HEK293T (cell line): ENCODE measurements around the gene CCDC69.

Experiments used
- CTCF ChIA-PET: fragments of 350-600 bp; formaldehyde crosslinking; extraction: SDS; loops from one replicate; lab custom pipeline; 2021; ENCODE audit warnings: antibody characterized with exemption, inconsistent platforms; lab: Yijun Ruan, JAX
- POLR2A ChIA-PET: fragments of 350-600 bp; formaldehyde crosslinking; extraction: SDS; loops from one replicate; lab custom pipeline; 2020; ENCODE audit warnings: antibody characterized with exemption, inconsistent platforms; lab: Yijun Ruan, JAX
- DNase-seq: peaks from one replicate; pipeline ENCODE4 v3.0.0; 2012; ENCODE audit warnings: mixed read lengths; ENCODE audit errors: extremely low spot score
- ARNT ChIP-seq: fragments of 450-650 bp; IDR thresholded peaks from 2 replicates; pipeline ENCODE4 v1.6.1; 2017; ENCODE audit warnings: mild to moderate bottlenecking
- BHLHE40 ChIP-seq: fragments of 450-650 bp; IDR thresholded peaks from 2 replicates; pipeline ENCODE4 v1.6.1; 2016; ENCODE audit warnings: mild to moderate bottlenecking, moderate library complexity, borderline replicate concordance
- CTBP1 ChIP-seq: fragments of 450-650 bp; IDR thresholded peaks from 2 replicates; pipeline ENCODE4 v1.6.1; 2016; ENCODE audit warnings: borderline replicate concordance
- ELF4 ChIP-seq: fragments of 450-650 bp; IDR thresholded peaks from 2 replicates; pipeline ENCODE4 v1.6.1; 2017; ENCODE audit warnings: antibody characterized with exemption
- FOXA1 ChIP-seq: fragments of 450-650 bp; IDR thresholded peaks from 2 replicates; pipeline ENCODE4 v1.6.1; 2016; ENCODE audit warnings: mild to moderate bottlenecking
- FOXK2 ChIP-seq: fragments of 450-650 bp; IDR thresholded peaks from 2 replicates; pipeline ENCODE4 v1.6.1; 2016; ENCODE audit warnings: mild to moderate bottlenecking
- FOXM1 ChIP-seq: fragments of 450-650 bp; IDR thresholded peaks from 2 replicates; pipeline ENCODE4 v1.6.1; 2017; ENCODE audit warnings: mild to moderate bottlenecking, borderline replicate concordance
- HDGF ChIP-seq: fragments of 450-650 bp; IDR thresholded peaks from 2 replicates; pipeline ENCODE4 v1.6.1; 2017; ENCODE audit warnings: antibody characterized with exemption, borderline replicate concordance
- L3MBTL2 ChIP-seq: fragments of 450-650 bp; conservative IDR thresholded peaks from 2 replicates; pipeline ENCODE4 v1.6.1; 2016; ENCODE audit warnings: mild to moderate bottlenecking
- LEF1 ChIP-seq: fragments of 450-650 bp; IDR thresholded peaks from 2 replicates; pipeline ENCODE4 v1.6.1; 2017; ENCODE audit warnings: mild to moderate bottlenecking, borderline replicate concordance
- NFRKB ChIP-seq: fragments of 450-650 bp; IDR thresholded peaks from 2 replicates; pipeline ENCODE4 v1.6.1; 2016; ENCODE audit warnings: mild to moderate bottlenecking, moderate library complexity
- SP1 ChIP-seq: fragments of 450-650 bp; IDR thresholded peaks from 2 replicates; pipeline ENCODE4 v1.6.1; 2017
- SUZ12 ChIP-seq: fragments of 450-650 bp; IDR thresholded peaks from 2 replicates; pipeline ENCODE4 v1.6.1; 2016; ENCODE audit warnings: mild to moderate bottlenecking
- TARDBP ChIP-seq: fragments of 450-650 bp; IDR thresholded peaks from 2 replicates; pipeline ENCODE4 v1.6.1; 2016
- ZNF384 ChIP-seq: fragments of 450-650 bp; IDR thresholded peaks from 2 replicates; pipeline ENCODE4 v1.6.1; 2016
- TF ChIP-seq, protein P1 (sequence below): fragments of 450-650 bp; IDR thresholded peaks from 2 replicates; pipeline ENCODE4 v1.6.1; 2016

CCDC69 gene

DNA sequence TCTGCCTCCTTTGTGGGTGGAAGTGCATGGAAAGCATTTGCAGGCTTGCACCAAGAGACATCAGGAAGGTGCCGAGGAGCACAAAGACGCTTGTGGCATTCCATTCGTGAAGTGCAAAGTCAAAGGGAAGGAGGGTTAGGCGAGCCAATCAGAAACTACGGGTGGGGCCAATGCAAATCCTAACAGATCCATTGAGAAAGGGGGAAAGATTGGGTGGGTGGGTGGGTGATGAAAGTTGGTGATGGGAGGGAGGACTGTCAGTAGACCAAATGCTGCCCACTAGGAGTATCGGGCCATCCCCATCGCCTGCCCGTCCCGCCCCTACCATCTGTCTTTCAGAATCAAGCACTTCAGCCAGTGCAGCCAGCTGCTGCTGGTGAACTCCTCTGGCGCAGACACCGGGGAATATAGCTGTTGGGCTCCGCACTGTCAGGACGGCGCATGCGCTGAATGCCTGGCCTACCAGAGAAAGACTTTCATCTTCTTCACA lies 49.2 kb downstream of the CCDC69 start:
- TF ChIP-seq CTBP1 (no peak), ELF4 (no peak), ARNT (no peak), TARDBP (no peak), ZNF384 (no peak), FOXK2 (no peak), HDGF (no peak), BHLHE40 (no peak)
- TF ChIP-seq, protein P1, sequence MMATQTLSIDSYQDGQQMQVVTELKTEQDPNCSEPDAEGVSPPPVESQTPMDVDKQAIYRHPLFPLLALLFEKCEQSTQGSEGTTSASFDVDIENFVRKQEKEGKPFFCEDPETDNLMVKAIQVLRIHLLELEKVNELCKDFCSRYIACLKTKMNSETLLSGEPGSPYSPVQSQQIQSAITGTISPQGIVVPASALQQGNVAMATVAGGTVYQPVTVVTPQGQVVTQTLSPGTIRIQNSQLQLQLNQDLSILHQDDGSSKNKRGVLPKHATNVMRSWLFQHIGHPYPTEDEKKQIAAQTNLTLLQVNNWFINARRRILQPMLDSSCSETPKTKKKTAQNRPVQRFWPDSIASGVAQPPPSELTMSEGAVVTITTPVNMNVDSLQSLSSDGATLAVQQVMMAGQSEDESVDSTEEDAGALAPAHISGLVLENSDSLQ: no peak
- peak; percentile 3 for DNase-seq
- CTCF ChIA-PET: no interaction called here
- POLR2A ChIA-PET: no interaction called here

DNA sequence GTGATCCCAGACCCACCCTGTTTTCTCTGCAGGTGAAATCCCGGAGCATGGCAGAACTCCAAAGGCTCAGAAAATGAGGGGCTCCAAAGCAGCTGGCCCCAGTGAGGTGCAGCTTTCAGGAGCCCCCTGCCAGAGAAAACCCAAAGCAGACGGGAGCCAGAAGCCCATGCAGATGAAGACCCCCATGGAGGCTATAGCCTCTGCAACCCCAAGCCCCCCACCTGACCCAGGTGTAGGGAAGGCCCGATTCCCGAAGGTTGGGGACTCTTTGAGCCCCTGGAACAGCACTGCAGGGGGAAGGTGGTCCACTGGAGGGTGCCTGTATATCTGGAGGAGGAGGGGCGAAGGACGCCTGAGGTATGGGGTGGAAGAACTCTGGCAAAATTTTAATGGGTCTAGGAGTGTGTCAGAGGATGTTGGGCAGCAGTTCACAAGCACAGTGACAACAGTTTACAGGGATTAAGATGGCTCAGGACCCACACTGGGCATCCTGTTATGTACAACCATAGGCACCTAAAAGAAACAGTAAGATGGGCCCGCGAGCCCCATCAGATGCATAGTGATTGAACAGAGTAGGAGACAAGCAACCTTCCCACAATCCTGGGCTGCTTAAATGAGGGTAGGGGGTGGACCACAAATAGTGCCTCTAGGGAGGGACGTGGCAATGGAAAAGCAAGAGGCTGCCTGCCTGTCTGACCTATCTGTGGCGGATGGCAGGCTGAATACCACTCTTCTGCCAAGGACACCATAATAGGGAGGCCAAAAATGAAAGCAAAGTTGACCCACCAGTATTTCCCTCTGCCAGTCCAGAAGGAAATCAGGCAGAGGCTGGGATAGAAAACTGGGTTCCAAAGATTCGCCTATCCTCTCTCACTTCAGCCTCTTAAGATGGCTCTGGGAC lies 49.9 kb downstream of the CCDC69 start:
- no peak for DNase-seq
- TF ChIP-seq ZNF384: no peak
- TF ChIP-seq SP1: no peak
- no peak for TF ChIP-seq ELF4
- no peak for TF ChIP-seq TARDBP
- TF ChIP-seq SUZ12: no peak
- TF ChIP-seq, protein P1: no peak
- TF ChIP-seq FOXM1: no peak

DNA sequence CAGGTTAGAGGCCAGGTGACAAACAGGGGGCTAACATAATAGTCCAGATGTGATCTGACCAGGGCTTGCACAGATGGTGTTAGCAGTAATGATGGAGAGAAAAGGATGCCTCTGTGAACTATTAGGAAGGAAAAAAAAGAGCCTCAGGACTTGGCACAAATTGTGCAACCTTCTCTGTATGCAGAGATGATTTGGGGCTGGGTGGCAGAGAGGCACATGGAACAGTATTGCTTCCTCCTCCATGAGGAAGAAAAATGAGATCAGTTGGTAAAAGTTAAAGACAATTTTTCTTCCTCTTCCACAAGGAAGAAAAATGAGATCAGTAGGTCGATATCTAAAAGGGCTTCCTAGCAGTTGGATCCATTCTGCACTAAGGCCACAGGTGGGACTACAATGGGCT lies 52.4 kb downstream of the CCDC69 start:
- no peak for DNase-seq
- no peak for TF ChIP-seq LEF1
- no peak for TF ChIP-seq CTBP1
- no peak for TF ChIP-seq FOXM1
- TF ChIP-seq L3MBTL2: no peak
- TF ChIP-seq HDGF: no peak
- TF ChIP-seq ELF4: no peak
- TF ChIP-seq ZNF384: no peak
- TF ChIP-seq TARDBP: no peak
- no peak for TF ChIP-seq FOXA1
- no peak for TF ChIP-seq NFRKB
- TF ChIP-seq SP1: no peak
- TF ChIP-seq, protein P1: no peak
- TF ChIP-seq BHLHE40: no peak
- no peak for TF ChIP-seq FOXK2
- TF ChIP-seq ARNT: no peak
- TF ChIP-seq SUZ12: no peak
- ChIA-PET CTCF (no interaction called here), POLR2A (no interaction called here)

More for the DNA sequence above, 49.9 kb downstream of the CCDC69 start:
- ChIA-PET POLR2A (no interaction called here), CTCF (no interaction called here)

DNA sequence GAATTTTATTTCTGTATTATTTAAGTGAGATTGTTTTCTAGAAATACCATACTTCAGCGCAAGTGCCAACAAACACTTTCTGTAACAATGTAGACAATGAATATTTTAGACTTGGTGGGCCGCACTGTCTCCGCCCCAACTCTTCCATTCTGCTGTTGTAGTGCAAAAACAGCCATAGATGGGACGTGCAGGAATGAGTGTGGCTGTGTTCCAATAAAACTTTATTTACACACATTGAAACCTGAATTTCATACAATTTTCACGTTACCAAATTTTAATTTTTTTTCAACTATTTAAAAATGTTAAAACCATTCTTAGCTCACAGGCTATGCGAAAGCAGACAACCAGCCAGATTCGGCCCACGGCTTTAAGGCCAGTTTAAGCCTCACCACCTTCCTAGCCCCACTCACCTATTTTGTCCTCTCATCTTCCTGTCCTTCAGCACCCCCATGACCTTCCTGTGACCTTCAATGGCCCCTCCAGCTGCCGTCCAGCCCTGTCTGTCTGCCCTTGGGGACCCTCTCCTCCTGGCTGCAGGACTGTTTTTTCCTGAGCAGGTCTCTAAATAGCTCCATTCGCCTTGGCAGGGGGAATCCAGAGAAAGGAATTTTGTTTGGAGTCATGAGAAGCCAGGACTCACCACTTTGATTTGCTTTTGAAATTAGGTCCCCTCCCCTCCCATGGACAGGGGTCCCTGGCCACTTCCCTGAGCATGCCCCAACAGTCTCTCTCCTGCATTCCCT lies 55.1 kb downstream of the CCDC69 start:
- TF ChIP-seq SP1 (no peak), SUZ12 (no peak), TARDBP (no peak), ARNT (no peak), HDGF (no peak), L3MBTL2 (no peak), LEF1 (no peak), BHLHE40 (no peak), FOXM1 (no peak), CTBP1 (no peak), FOXA1 (no peak), ZNF384 (no peak), FOXK2 (no peak), ELF4 (no peak)
- TF ChIP-seq, protein P1: no peak
- CTCF ChIA-PET: interaction anchor here (0.8 kb wide), 1 partner anchor 53 kb away, joined by 4 read pairs; no protein-coding TSS in a partner anchor
- POLR2A ChIA-PET: no interaction called here
- DNase-seq: no peak

DNA sequence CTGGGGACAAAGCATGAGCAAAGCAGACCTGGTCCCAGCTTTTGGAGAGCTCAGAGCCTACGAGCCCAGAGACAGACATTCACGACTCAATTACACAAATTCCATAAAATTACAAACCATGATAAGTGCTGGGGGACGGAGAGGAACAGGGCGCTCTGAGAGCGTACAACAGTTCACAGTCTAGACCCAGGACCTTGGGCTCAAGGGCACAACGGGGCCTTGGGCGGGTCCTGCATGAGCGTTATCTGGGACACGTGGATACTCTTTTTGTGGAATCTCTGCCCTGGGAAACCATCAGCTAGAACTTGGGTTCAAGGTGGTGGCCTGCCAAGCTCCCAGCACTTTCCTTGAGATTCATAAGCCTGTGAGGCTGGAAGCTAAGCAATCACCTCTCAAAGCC lies 56.9 kb downstream of the CCDC69 start:
- ChIA-PET CTCF (interaction anchor here (0.8 to 4.0 kb wide), 4 partner anchors 22 to 71 kb away, joined by 3 to 37 read pairs (median 7); no protein-coding TSS in a partner anchor), POLR2A (no interaction called here)
- TF ChIP-seq SUZ12 (no peak), FOXK2 (no peak), SP1 (no peak), FOXA1 (no peak), ELF4 (no peak), LEF1 (no peak), TARDBP (no peak), CTBP1 (no peak), HDGF (no peak), FOXM1 (no peak), L3MBTL2 (no peak), ZNF384 (no peak)
- TF ChIP-seq, protein P1: no peak
- DNase-seq: no peak
